Measurements from ENCODE around the gene KCNK7. TPM values are rescaled to one million over a fixed set of nuclear protein-coding genes. Genes with fewer than 3 reads are reported as not detected.

Gene KCNK7
- polyA plus RNA-seq, 1 experiment: 0.07 TPM

DNA sequence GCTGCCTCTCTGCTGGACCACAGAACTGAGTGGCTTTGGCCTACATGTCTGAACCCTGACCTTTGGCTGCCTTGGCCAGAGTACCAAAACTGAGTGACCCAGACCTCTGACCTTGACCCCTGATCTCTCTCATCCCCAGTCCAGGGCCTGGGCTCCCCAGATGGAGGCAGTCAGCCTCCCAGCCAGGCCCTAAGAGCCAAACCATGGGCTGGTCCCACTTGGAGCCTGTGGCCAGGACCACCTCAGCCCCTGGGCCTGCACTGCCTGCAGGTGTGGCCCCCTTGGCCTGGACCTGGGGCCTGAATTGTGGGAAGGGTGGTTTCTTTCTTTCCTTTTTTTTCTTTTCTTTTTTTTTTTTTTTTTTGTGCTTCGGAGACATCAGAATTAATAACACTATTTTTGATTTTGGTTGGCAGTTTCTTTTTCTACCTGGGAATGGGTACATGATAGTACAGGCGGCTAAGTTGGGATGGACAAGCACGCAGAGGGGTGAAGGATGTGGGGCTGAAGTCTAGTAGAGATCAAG, 41.5 kb upstream of the KCNK7 start:
- TF ChIP-seq, protein P1, sequence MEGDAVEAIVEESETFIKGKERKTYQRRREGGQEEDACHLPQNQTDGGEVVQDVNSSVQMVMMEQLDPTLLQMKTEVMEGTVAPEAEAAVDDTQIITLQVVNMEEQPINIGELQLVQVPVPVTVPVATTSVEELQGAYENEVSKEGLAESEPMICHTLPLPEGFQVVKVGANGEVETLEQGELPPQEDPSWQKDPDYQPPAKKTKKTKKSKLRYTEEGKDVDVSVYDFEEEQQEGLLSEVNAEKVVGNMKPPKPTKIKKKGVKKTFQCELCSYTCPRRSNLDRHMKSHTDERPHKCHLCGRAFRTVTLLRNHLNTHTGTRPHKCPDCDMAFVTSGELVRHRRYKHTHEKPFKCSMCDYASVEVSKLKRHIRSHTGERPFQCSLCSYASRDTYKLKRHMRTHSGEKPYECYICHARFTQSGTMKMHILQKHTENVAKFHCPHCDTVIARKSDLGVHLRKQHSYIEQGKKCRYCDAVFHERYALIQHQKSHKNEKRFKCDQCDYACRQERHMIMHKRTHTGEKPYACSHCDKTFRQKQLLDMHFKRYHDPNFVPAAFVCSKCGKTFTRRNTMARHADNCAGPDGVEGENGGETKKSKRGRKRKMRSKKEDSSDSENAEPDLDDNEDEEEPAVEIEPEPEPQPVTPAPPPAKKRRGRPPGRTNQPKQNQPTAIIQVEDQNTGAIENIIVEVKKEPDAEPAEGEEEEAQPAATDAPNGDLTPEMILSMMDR (IDR thresholded peaks at IDR 0.05; ENCODE audit: insufficient read depth, low read depth, low read length): no peak
- no peaks in the 10 kb centered on the region for H3K27me3 ChIP-seq (ENCODE audit: control insufficient read depth, insufficient read depth, low read length)
- peaks cover 38% of the 10 kb centered on the region for H3K36me3 ChIP-seq (ENCODE audit: control insufficient read depth, insufficient read depth, low read length)
- DNase-seq (ENCODE audit: low read depth): no peak
- POLR2A ChIA-PET: interaction anchor here (0.8 kb wide), 1 partner anchor 15 kb away, joined by 4 read pairs; no protein-coding TSS in a partner anchor
- H3K4me3 ChIP-seq (ENCODE audit: low read depth, low read length): no peak overlapping the region
- CTCF ChIA-PET: interaction anchor here (0.7 to 3.2 kb wide), 7 partner anchors 11 to 49 kb away, joined by 3 to 10 read pairs (median 4); no protein-coding TSS in a partner anchor

DNA sequence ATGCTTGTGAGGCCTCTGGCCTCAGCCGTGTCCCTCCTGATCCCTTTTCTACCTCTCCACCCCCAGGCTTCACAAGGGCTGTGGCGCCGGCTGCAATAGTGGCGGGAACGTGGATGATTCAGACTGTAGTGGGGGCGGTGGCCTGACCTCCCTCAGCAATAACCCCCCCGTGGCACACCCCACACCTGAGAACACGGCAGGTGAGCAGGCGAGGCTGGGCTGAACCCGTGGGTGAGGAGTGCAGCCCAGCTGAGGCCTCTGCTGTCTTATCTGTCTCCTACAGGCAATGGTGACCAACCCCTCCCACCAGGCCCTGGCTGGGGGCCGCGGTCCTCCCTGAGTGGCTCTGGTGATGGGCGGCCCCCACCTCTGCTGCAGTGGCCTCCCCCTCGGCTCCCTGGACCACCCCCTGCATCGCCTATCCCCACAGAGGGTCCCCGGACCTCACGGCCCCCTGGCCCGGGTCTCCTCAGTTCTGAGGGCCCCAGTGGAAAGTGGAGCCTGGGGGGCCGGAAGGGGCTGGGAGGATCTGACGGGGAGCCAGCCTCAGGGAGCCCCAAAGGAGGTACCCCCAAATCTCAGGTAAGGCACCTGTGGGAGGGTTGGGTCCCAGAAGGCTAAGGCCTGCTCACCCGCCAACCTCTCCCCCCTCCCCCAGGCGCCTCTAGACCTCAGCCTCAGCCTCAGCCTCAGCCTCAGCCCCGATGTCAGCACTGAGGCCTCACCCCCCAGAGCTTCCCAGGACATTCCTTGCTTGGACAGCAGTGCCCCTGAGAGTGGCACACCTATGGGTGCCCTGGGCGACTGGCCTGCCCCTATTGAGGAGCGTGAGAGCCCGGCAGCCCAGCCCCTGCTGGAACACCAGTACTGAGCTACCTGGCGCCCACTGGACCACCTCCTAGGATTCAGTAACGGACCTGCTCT, 40.8 kb upstream of the KCNK7 start:
- no peak overlapping the region for H3K4me3 ChIP-seq (ENCODE audit: low read depth, low read length)
- CTCF ChIA-PET: interaction anchor here (0.7 to 3.2 kb wide), 4 partner anchors 10 to 31 kb away, joined by 3 to 10 read pairs (median 4); no protein-coding TSS in a partner anchor
- no peak for DNase-seq (ENCODE audit: low read depth)
- H3K36me3 ChIP-seq (ENCODE audit: control insufficient read depth, insufficient read depth, low read length): peaks cover 38% of the 10 kb centered on the region
- H3K27me3 ChIP-seq (ENCODE audit: control insufficient read depth, insufficient read depth, low read length): no peaks in the 10 kb centered on the region
- POLR2A ChIA-PET: no interaction called here
- TF ChIP-seq, protein P1 (IDR thresholded peaks at IDR 0.05; ENCODE audit: insufficient read depth, low read depth, low read length): no peak

DNA sequence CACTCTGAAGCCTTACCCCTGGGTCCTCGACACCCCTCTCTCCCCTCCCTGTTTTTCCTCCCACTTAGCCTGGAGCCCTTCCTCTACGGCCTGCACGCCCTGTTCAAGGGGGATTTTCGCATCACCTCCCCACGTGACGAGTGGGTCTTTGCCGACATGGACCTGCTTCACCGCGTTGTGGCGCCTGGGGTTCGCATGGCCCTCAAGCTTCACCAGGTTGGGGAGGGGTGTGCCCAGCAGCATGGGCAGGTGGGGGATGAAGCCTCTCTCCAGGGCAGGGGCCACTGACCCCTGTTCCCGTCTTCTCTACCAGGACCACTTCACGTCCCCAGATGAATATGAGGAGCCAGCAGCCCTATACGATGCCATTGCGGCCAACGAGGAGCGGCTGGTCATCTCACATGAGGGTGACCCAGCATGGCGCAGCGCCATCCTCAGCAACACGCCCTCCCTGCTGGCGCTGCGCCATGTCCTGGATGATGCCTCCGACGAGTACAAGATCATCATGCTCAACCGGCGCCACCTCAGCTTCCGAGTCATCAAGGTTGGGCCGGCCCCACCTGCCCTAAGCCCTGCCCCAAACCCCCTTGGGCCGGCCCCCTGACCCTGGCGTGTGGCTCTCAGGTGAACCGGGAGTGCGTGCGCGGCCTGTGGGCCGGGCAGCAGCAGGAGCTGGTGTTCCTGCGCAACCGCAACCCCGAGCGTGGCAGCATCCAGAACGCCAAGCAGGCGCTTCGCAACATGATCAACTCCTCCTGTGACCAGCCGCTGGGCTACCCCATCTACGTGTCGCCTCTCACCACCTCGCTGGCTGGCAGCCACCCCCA, 39.5 kb upstream of the KCNK7 start:
- DNase-seq (ENCODE audit: low read depth): no peak
- Histone ChIP-seq H3K36me3 (ENCODE audit: control insufficient read depth, insufficient read depth, low read length) (peaks cover 40% of the 10 kb centered on the region), H3K27me3 (ENCODE audit: control insufficient read depth, insufficient read depth, low read length) (no peaks in the 10 kb centered on the region), H3K4me3 (ENCODE audit: low read depth, low read length) (no peak overlapping the region)
- CTCF ChIA-PET: interaction anchor here (1.3 to 3.2 kb wide), 2 partner anchors 9 to 11 kb away, joined by 4 to 10 read pairs; no protein-coding TSS in a partner anchor
- POLR2A ChIA-PET: no interaction called here
- TF ChIP-seq, protein P1 (IDR thresholded peaks at IDR 0.05; ENCODE audit: insufficient read depth, low read depth, low read length): no peak

DNA sequence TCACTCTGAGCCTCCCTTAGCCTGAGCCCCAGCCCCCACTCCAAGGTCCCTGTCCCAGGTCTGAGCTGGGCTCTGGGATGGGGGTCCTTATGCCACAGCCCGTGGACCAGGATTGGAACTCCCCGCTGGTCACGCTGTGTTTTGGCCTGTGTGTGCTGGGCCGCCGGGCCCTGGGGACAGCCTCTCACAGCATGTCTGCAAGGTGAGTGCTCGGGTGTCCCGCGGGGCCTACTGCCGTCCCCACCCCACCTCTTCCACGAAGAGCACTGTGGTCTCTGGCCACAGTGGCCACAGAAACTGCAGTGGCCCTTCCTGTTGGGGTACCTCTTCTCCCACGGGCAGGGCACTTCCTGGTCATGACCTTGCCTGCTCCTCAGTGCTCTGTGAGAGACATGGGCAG, 38.8 kb upstream of the KCNK7 start:
- H3K36me3 ChIP-seq (ENCODE audit: control insufficient read depth, insufficient read depth, low read length): peaks cover 43% of the 10 kb centered on the region
- no peak overlapping the region for H3K4me3 ChIP-seq (ENCODE audit: low read depth, low read length)
- ChIA-PET CTCF (no interaction called here), POLR2A (no interaction called here)
- H3K27me3 ChIP-seq (ENCODE audit: control insufficient read depth, insufficient read depth, low read length): no peaks in the 10 kb centered on the region
- no peak for DNase-seq (ENCODE audit: low read depth)
- TF ChIP-seq, protein P1 (IDR thresholded peaks at IDR 0.05; ENCODE audit: insufficient read depth, low read depth, low read length): no peak

DNA sequence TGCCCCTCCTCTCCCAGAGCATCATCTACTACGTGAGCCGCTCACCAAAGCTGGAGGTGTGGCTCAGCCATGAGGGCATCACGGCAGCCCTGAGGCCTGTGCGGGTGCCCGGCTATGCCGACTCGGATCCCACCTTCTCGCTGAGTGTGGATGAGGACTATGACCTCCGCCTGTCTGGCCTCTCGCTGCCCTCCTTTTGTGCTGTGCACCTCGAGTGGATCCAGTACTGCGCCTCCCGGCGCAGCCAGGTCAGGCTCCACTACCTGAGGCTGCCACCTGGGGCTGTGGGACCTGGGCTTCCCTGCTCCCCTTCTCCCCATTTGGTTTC, 38.5 kb upstream of the KCNK7 start:
- no peak overlapping the region for H3K4me3 ChIP-seq (ENCODE audit: low read depth, low read length)
- TF ChIP-seq, protein P1 (IDR thresholded peaks at IDR 0.05; ENCODE audit: insufficient read depth, low read depth, low read length): no peak
- DNase-seq (ENCODE audit: low read depth): no peak
- no peaks in the 10 kb centered on the region for H3K27me3 ChIP-seq (ENCODE audit: control insufficient read depth, insufficient read depth, low read length)
- peaks cover 46% of the 10 kb centered on the region for H3K36me3 ChIP-seq (ENCODE audit: control insufficient read depth, insufficient read depth, low read length)
- POLR2A ChIA-PET: no interaction called here
- CTCF ChIA-PET: interaction anchor here (1.0 kb wide), 1 partner anchor 19 kb away, joined by 4 read pairs; the partner anchor contains the start of gene PCNX3
